GM19328 (cell line): ENCODE measurements around the gene RIMS3.

ENCODE experiments used
- ATAC-seq: cut with Tn5 transposase; IDR thresholded peaks from one replicate; pipeline ENCODE4 v1.9.1; 2021; ENCODE audit warnings: mild to moderate bottlenecking, moderate library complexity; ENCODE audit not compliant: unreplicated experiment

RIMS3 gene

GRCh38 chr1:40653851-40654537 is 11.5 kb downstream of the RIMS3 start:
- ATAC-seq = no peak

- no peak for ATAC-seq
These were observed 12.5 kb downstream of the RIMS3 start for GRCh38 chr1:40652979-40653378.

GRCh38 chr1:40652468-40652867 is 13.0 kb downstream of the RIMS3 start:
- ATAC-seq = no peak

GRCh38 chr1:40651138-40651857 is 14.2 kb downstream of the RIMS3 start:
- no peak for ATAC-seq

GRCh38 chr1:40650075-40650474 is 15.4 kb downstream of the RIMS3 start:
- no peak for ATAC-seq

- ATAC-seq = no peak
These were observed 15.9 kb downstream of the RIMS3 start for GRCh38 chr1:40649592-40649930.

GRCh38 chr1:40648928-40649591 is 16.4 kb downstream of the RIMS3 start:
- no peak for ATAC-seq

GRCh38 chr1:40648200-40648599 is 17.3 kb downstream of the RIMS3 start:
- no peak for ATAC-seq

GRCh38 chr1:40646315-40646714 is 19.2 kb downstream of the RIMS3 start:
- ATAC-seq = no peak

GRCh38 chr1:40645118-40645680 is 20.3 kb downstream of the RIMS3 start:
- no peak for ATAC-seq

GRCh38 chr1:40641601-40642242 is 23.8 kb downstream of the RIMS3 start:
- ATAC-seq = no peak

GRCh38 chr1:40640314-40641076 is 25.0 kb downstream of the RIMS3 start:
- ATAC-seq = no peak

GRCh38 chr1:40638097-40639036 is 27.1 kb downstream of the RIMS3 start:
- ATAC-seq = no peak

GRCh38 chr1:40637470-40638007 is 27.9 kb downstream of the RIMS3 start:
- no peak for ATAC-seq

- no peak for ATAC-seq
These were observed 28.7 kb downstream of the RIMS3 start for GRCh38 chr1:40636777-40637176.

- ATAC-seq = no peak
These were observed 29.6 kb downstream of the RIMS3 start for GRCh38 chr1:40635763-40636500.

- ATAC-seq = no peak
These were observed 30.4 kb downstream of the RIMS3 start for GRCh38 chr1:40634901-40635655.

- no peak for ATAC-seq
These were observed 31.5 kb downstream of the RIMS3 start for GRCh38 chr1:40633931-40634376.
